ENCODE measurements around the gene KIF1A. TPM values are rescaled to one million over a fixed set of nuclear protein-coding genes. Genes with fewer than 3 reads are reported as not detected.

Gene KIF1A
- polyA plus RNA-seq, 1 donor (not counting 4 experiments of a cell fraction or from before 2014, with no cell fraction given): not detected

GRCh38 chr2:240716130-240716798, 103.8 kb downstream of the KIF1A start:
- Histone ChIP-seq H3K27me3 (ENCODE audit: control insufficient read depth, extremely low read depth, insufficient read depth, low read length) (peaks cover 17% of the 10 kb centered on the region), H3K4me3 (ENCODE audit: control insufficient read depth in 2 of 3, extremely low read depth in 1 of 3, insufficient read depth in 2 of 3, low read depth in 1 of 3, low read length in 3 of 3) (no peak overlapping the region), H3K9me1 (ENCODE audit: control insufficient read depth, extremely low read depth, insufficient read depth, low read length) (no peaks in the 10 kb centered on the region), H4K20me1 (ENCODE audit: control insufficient read depth, extremely low read depth, insufficient read depth, low read length) (no peaks in the 10 kb centered on the region), H3K4me2 (ENCODE audit: control insufficient read depth, extremely low read depth, insufficient read depth, low read depth, low read length) (no peak overlapping the region), H3K9me3 (ENCODE audit: control insufficient read depth, low read depth, low read length) (no peaks in the 10 kb centered on the region), H3K9ac (ENCODE audit: control insufficient read depth, extremely low read depth, insufficient read depth, low read length) (no peak overlapping the region), H3K36me3 (ENCODE audit: control insufficient read depth in 2 of 2, extremely low read depth in 1 of 2, insufficient read depth in 2 of 2, low read length in 2 of 2) (no peaks in the 10 kb centered on the region), H3K79me2 (ENCODE audit: control insufficient read depth, insufficient read depth, low read length) (no peaks in the 10 kb centered on the region), H2AFZ (ENCODE audit: control insufficient read depth, low read length) (no peak overlapping the region), H3K27ac (ENCODE audit: control insufficient read depth, insufficient read depth, low read length) (no peak overlapping the region), H3K4me1 (ENCODE audit: control insufficient read depth, extremely low read depth, insufficient read depth, low read length) (no peaks in the 10 kb centered on the region)
- TF ChIP-seq CTCF (optimal IDR thresholded peaks at IDR 0.05 in 1 of 3, IDR thresholded peaks at IDR 0.05 in 1 of 3, conservative IDR thresholded peaks at IDR 0.05 in 1 of 3; ENCODE audit: extremely low read depth in 1 of 3, insufficient read depth in 2 of 3, low read length in 3 of 3) (no peak), EZH2 (IDR thresholded peaks at IDR 0.05; ENCODE audit: low read length) (no peak)
- dilution Hi-C loops (cut with MboI; ENCODE audit: extremely low pct_ligation_motif_present, low sequenced_read_pairs): no loop called here
- DNase-seq (ENCODE audit: low read depth, low spot score) (no peak), FAIRE-seq (no peak)

GRCh38 chr2:240714747-240715725, 105.0 kb downstream of the KIF1A start:
- H3K27me3 ChIP-seq (ENCODE audit: control insufficient read depth, extremely low read depth, insufficient read depth, low read length): peaks cover 17% of the 10 kb centered on the region
- FAIRE-seq (no peak), DNase-seq (ENCODE audit: low read depth, low spot score) (no peak)
- H3K9ac ChIP-seq (ENCODE audit: control insufficient read depth, extremely low read depth, insufficient read depth, low read length): no peak overlapping the region
- no peaks in the 10 kb centered on the region for H3K79me2 ChIP-seq (ENCODE audit: control insufficient read depth, insufficient read depth, low read length)
- no peaks in the 10 kb centered on the region for H3K9me3 ChIP-seq (ENCODE audit: control insufficient read depth, low read depth, low read length)
- no peaks in the 10 kb centered on the region for H3K9me1 ChIP-seq (ENCODE audit: control insufficient read depth, extremely low read depth, insufficient read depth, low read length)
- no peaks in the 10 kb centered on the region for H4K20me1 ChIP-seq (ENCODE audit: control insufficient read depth, extremely low read depth, insufficient read depth, low read length)
- dilution Hi-C loops (cut with MboI; ENCODE audit: extremely low pct_ligation_motif_present, low sequenced_read_pairs): no loop called here
- H2AFZ ChIP-seq (ENCODE audit: control insufficient read depth, low read length): no peak overlapping the region
- no peak overlapping the region for H3K4me2 ChIP-seq (ENCODE audit: control insufficient read depth, extremely low read depth, insufficient read depth, low read depth, low read length)
- H3K36me3 ChIP-seq (ENCODE audit: control insufficient read depth in 2 of 2, extremely low read depth in 1 of 2, insufficient read depth in 2 of 2, low read length in 2 of 2): no peaks in the 10 kb centered on the region
- no peaks in the 10 kb centered on the region for H3K4me1 ChIP-seq (ENCODE audit: control insufficient read depth, extremely low read depth, insufficient read depth, low read length)
- no peak overlapping the region for H3K27ac ChIP-seq (ENCODE audit: control insufficient read depth, insufficient read depth, low read length)
- TF ChIP-seq CTCF (optimal IDR thresholded peaks at IDR 0.05 in 1 of 3, IDR thresholded peaks at IDR 0.05 in 1 of 3, conservative IDR thresholded peaks at IDR 0.05 in 1 of 3; ENCODE audit: extremely low read depth in 1 of 3, insufficient read depth in 2 of 3, low read length in 3 of 3) (no peak), EZH2 (IDR thresholded peaks at IDR 0.05; ENCODE audit: low read length) (no peak)
- H3K4me3 ChIP-seq (ENCODE audit: control insufficient read depth in 2 of 3, extremely low read depth in 1 of 3, insufficient read depth in 2 of 3, low read depth in 1 of 3, low read length in 3 of 3): no peak overlapping the region
